ENCODE measurements around the gene ODAD4.
A peak's percentile ranks its signal among the peaks of the same experiment; 100 is the strongest.

Gene ODAD4, protein sequence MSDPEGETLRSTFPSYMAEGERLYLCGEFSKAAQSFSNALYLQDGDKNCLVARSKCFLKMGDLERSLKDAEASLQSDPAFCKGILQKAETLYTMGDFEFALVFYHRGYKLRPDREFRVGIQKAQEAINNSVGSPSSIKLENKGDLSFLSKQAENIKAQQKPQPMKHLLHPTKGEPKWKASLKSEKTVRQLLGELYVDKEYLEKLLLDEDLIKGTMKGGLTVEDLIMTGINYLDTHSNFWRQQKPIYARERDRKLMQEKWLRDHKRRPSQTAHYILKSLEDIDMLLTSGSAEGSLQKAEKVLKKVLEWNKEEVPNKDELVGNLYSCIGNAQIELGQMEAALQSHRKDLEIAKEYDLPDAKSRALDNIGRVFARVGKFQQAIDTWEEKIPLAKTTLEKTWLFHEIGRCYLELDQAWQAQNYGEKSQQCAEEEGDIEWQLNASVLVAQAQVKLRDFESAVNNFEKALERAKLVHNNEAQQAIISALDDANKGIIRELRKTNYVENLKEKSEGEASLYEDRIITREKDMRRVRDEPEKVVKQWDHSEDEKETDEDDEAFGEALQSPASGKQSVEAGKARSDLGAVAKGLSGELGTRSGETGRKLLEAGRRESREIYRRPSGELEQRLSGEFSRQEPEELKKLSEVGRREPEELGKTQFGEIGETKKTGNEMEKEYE

DNA sequence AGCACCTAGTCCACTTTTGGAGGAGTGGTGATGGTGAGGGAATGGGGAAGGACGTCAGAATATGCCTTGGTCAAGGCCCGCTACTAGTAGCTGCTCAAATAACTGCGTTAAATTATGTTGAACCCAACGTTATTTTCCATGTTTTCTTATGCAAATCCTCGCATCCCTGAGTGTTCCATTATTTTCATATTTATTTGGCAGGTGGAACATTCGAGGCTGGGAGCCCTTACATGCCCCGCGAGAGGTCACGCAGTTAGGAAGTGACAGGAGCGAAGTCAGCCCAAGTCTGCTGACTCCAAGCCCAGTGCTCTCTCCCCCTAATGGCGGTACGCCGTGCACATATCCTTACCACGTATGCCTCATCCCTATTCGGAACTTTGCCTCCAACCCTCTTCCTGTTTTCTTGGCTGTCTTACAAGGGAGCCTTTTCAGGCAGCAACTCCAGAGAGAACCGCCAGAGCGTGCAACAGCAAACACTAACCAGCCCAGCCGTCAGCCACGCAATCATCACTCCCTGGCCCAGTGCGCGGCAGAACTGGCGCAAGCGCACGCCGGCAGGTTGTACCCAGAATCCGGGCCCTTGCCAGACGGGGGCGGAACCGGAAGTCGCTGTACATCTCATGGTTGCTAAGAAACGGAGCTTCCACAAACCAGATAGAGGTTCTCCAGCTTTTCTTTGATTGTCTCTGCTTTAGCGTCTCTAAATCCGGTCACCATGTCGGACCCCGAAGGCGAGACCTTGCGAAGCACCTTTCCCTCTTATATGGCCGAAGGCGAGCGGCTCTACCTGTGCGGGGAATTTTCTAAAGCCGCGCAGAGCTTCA is at the start of gene ODAD4:
ODAD4 (plus strand) TSS at position 609 of the 824 bp plus-strand sequence; CDS start at position 716, 107 bp downstream.
- DNase-seq (ENCODE audit: low spot score) = peak; percentile 96

DNA sequence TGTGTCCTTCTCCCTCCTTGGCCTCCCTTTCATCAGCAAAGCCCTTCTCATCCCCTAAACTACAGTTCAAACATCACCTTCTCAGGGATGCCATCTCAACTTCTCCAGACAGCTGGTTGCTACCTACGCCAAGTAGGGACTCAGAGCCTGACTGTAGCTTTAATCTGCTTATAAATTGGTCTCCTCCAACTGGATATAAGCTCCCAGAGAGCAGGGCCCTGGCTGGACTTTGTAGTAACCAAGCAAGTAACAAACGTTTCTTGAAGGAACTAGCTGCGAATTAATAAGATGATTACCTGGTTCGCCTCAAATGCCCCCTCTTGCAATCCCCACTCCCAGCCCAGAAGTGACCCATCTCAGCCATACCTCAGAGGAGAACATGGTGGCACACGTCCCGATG is 47.7 kb upstream of the ODAD4 start:
- no peak for DNase-seq (ENCODE audit: low spot score)

DNA sequence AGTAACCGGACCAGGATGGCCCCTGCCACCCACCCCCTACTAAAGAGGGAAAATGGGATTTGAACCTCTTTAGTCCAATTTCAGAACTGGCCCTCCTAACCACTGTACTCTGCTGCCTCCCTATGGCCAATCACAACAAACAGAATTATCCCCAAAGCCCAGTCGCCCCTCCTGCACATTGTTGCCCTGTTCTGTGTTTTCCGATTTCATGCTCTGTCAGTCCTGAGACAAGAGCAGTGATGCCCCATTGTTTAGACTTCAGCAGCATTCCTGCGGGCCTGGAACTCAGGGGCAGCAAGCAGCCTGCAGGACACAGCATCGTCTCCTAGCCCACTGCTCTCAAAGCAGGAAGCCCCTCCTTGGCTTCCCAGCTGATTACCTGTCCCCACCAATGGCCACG is 44.7 kb upstream of the ODAD4 start:
- DNase-seq (ENCODE audit: low spot score) = no peak

DNA sequence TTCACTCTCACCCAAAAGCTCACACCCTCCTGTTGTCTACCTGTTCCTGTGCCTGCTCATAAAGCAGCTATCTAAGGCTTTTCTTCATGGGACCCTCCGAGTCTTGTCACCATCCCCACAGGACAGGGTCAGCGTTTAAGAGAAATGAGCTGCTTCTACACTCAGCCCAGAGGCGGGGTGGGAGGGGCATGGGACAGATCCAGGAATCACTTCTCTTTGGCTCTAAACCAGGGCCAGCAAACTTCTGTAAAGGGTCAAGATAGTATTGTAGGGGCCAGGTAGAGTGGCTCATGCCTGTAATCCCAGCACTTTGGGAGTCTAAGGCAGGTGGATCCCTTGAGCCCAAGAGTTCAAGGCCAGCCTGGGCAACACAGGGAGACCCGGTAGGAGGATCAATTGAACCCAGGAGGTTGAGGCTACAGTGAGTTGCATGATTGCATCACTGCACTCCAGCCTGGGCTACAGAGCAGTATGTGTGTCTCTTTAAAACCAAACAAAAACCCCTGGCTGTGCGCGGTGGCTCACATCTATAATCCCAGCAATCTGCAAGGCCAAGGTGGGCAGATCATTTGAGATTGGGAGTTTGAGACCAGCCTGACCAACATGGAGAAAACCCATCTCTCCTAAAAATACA is 42.0 kb upstream of the ODAD4 start:
- DNase-seq (ENCODE audit: low spot score) = no peak

DNA sequence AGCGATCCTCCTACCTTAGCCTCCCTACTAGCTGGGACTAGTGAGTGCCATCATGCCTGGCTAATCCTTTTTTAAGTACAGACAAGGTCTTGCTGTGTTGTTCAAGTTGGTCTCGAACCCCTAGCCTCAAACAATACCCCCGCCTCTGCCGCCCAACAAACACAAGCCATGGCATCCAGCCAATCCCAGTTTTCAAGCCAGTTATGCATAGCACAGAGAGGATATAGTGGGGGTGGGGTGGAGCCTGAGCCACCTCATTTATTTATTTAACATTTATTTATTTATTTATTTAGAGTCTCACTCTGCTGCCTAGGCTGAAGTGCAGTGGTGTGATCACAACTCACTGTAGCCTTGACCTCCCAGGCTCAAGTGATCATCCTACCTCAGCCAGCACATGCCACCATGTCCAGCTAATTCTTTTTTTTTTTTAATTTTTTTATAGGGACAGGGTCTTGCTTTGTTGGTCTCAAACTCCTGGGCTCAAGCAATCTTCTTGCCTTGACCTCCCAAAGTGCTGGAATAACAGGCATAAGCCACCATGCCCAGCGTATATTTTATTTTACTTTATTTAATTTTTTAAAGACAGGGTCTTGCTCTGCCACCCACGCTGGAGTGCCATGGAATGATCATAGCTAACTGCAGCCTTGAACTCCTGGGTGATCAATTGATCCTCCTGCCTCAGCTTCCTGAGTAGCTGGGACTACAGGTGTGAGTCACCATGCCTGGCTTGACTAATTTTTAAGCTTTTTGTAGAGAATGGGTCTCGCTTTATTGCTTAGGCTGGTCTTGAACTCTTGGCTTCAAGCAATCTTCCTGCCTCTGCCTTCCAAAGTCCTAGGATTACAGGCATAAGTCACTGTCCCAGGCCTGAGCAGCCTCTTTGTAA is 39.0 kb upstream of the ODAD4 start:
- no peak for DNase-seq (ENCODE audit: low spot score)

DNA sequence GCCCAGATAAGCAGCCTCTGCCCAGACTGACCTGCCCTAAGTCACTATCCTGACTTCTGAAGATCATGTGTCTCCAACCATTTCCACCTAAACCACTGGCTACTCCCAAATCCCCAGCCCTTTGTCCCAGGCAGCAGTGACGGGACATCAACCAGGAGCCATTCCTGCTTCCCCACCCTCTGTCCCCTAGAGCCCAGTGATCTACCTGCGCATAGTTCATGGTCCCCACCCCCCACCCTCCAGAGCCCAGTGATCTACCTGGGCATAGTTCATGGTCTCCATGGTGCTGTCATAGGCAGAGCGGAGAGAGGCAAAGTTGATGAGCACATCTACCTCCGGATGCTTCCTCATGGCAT is 38.4 kb upstream of the ODAD4 start:
- no peak for DNase-seq (ENCODE audit: low spot score)

DNA sequence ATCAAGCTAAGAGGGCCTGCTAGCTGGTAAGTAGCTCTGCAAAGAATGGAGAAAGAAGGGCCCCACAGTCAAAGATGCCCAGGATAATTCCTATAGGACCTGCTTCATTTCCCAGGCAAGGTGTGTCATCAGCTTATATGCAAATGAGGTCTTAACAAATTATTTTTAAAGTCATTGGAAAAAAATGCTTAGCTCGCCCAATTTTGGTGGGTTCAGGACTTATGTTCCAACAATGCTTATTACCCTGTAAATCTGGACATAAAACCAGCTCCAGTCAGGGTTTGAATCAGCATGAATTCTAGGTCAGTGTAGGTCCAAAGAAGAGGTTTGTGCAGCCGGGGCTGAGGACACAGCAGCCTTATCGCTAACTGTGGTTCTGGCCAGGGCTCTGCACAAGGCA is 37.0 kb upstream of the ODAD4 start:
- no peak for DNase-seq (ENCODE audit: low spot score)

DNA sequence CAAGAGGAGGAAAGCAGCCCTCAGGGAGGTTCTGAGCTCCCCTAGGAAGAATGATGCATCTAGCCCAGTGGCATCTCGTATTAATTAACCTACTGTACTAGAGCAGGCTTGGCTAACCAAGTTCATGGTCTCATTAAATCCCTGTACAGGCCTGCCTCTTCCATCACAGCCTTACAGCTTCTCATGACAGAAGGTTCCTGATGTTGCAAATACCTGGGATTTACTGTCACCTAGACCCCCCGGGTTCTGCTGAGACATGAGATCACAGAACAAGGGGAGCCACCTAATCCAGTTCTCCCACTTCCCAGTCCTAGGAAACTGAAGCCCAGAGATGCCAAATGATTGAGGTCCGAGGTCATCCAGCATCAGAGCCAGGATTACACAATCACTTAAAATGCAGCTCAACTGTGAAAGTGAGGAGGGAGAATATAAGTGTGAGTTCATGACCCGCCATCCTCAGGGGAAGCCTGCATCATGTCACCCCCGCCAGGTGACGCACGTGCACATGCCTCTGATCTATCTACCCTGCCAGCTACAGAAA is 35.6 kb upstream of the ODAD4 start:
- no peak for DNase-seq (ENCODE audit: low spot score)

DNA sequence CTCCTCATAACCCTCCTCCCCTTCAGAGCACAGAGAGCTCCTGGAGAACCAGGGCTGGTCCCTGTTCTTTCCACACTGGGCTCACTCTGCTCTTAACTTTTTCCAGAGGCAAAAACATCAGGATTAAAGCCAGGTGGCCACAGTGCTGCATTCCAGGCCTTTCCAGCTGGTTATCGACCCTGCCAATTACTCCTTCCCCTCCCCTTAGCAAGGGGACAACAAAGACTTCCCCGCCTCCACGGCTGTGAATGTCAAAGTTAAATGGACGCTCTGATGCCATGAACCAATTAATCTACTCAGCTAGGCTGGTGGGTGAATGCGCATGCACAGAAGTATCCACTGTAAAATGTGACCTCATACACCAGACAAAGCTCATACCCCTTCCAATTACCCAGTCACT is 34.8 kb upstream of the ODAD4 start:
- DNase-seq (ENCODE audit: low spot score) = no peak

DNA sequence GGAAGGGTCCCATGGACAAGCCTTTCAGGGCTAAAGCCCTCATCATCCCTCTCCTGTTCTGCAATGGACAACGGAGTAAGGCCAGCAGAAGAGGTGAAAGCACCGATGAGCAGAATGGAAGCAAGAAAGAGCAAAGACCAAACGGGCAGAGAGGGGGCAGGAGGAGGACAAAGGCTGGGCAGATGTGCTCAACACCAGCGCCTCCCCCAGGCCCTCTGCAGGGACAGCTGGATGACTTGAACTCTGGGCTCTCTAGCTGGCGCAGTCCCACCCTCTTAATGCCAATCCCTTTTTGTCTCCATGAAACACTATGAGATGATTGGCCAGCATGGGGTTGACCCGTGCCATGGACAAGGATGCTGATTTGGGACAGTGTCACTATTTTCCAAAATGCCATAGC is 33.7 kb upstream of the ODAD4 start:
- DNase-seq (ENCODE audit: low spot score) = no peak

DNA sequence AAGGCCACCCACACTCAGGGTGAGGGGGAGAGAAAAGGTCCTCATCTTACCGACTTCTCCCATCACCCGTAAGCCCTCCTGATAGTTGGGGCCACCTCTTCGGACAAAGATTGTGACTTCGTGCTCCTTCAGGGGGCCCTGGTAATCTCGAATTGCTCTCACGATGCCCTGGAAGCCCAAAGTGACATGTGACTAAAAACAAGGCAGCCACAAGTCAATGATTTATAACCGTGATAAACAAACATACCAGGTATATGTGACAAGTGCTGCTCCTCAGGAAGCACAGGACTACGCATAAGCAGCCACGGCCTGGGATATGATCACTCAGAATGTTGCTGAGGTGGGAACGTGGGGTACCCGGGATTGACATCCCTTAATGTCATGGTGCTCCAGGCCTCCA is 28.8 kb upstream of the ODAD4 start:
- DNase-seq (ENCODE audit: low spot score) = no peak

DNA sequence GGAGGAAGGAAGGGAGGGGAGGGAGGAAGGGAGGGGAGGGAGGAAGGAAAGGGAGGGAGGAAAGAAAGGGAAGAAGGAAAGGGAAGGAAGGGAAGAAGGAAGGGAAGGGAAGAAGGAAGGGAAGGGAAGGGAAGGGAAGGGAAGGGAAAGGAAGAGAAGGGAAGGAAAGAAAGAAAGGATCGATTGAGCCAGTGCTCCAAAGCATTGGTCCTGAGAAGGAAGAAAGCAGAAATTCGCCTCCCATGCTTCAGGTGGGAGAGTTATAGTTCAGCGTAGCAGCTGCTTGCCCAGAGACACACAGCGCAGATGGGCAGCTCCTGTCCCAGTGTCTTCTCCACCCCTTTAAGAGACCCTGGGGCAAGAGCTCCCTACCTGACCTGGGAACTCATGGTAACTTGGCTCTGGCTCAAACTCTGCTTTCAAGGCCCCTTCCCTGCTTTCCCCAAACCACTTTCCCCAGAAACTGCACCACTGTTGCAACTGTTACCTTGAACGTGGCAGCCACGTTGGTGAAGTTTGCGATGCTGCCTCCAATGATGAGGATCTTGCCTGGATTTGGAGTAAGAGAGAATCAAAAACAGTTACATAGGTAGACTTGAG is 26.1 kb upstream of the ODAD4 start:
- no peak for DNase-seq (ENCODE audit: low spot score)

DNA sequence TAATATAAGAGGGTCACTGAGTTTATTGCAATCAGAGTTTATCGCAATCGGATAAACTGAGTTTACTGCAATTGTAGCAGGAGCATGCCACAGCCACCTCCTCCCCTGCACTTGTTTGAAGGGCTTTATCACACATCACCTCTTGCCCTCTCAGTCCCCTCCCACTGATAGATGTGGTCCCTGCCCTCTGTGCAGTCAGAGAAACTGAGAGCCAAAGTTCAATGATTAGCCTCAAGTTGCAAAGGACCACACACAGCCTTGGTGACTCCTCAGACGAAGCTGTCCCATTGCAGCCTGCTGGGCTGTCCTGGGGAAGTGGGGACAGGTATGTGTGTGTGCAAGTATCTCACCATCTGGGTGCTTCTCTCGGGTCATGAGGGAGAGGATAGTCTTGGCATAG is 25.2 kb upstream of the ODAD4 start:
- DNase-seq (ENCODE audit: low spot score) = no peak

DNA sequence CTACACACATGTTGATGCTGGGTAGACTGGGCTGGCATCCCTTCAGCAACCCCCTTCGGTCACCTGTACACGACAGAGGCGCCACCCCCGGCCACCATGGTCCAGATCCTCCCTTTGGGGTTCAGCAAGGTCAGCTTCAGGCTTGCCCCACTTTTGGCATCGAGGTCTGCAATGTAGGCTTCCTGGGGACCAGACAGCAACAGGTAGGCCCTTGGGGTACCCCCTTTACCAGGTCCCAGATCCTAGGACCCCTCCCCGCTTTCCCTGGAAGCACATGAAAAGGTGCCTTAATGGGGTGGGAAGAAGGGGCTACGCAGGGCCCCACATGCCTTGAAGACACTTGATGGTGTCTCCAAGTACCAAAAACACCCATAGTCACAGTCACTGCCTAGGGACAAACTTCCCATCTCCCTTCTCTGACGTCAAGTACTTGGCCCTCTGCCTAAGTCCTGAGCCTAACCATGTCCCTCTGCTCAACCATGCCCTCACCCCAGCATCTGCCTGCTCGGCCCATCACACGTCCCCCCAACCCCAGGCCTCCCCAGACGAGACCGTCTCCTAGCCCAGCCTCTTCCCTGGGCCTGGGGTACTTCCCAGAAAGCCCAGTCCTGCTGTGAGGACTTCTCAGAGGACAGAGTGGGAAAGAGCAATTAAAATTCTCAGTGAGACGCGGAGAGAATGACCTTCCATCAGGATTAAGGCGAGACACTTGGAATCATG is 23.8 kb upstream of the ODAD4 start:
- no peak for DNase-seq (ENCODE audit: low spot score)

DNA sequence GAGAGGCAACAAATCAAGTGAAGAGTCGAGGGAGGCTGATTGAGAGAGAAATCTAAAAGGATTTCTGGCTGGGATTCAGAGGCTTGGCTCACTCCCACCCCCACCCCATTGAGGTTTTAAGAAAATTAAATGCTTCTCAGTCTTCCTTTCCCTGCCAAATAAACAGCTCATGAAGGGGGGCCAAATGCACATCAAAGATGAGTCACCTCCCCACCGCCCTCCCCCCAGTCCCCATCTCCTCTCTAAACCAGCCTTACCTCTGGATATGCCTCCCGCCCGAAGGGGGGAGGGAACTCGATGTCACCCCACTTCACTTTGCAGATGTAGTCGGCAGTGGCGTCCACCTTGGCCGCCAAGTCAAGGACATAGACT is 23.2 kb upstream of the ODAD4 start:
- DNase-seq (ENCODE audit: low spot score) = no peak

DNA sequence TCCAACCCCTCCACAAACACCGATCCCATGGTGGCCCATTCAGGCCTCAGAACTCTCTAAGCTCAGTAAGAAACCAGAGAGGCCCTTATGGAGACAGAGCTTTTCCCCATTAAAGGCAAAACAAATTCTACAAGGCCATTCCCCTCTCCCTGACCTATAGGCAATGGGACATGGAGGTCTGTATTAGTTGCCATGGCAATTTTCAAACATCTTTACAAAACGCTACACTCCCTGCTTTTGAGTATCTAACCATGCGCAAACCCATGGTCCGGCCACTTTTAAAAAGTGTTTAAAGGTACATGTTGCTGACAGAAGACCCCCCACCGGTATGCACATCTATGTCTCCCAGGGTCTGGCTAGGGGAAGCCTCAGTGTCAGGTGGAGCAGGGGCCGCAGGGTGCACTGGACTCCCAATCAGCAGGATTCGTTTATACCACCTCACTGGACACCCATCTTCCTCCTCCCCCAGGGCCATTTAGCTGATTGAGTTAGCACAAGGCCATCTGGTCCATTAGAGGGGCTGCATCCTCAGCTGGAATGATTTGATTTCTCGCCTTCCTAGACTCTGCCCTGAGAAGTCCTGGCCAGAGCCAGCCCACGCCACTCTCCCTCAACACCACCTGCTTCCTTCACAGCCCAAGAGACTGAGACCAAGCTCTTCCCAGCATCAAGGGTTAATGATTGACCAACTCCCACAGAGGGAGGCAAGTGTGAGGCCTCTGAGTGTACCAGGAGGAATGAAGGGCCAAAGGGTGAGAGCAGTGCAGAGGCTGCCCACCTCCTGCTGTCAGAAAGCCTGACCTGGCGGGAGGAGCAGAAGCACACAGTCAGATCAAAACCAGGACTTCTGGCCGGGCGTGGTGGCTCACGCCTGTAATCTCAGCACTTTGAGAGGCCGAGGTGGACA is 22.5 kb upstream of the ODAD4 start:
- DNase-seq (ENCODE audit: low spot score) = no peak

DNA sequence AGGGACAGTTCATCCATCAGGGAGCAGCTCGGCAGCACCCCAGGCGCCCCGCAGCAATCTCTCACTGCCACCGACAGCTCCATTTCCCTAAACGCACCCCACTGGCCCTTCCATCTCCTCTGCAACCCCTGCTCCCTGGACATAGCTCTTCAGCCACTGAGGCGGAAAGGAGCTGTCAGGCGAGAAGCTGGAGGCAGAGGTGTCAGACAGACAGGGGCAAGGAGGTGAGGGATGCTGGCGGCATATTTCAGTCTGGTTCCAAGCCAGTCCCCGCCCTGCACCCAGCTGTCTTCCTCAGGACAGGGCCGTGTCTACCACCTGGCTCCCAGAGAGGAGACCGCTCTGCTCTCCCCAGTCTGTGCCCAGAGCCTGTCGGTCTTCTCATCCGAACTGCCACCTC is 21.3 kb upstream of the ODAD4 start:
- no peak for DNase-seq (ENCODE audit: low spot score)

DNA sequence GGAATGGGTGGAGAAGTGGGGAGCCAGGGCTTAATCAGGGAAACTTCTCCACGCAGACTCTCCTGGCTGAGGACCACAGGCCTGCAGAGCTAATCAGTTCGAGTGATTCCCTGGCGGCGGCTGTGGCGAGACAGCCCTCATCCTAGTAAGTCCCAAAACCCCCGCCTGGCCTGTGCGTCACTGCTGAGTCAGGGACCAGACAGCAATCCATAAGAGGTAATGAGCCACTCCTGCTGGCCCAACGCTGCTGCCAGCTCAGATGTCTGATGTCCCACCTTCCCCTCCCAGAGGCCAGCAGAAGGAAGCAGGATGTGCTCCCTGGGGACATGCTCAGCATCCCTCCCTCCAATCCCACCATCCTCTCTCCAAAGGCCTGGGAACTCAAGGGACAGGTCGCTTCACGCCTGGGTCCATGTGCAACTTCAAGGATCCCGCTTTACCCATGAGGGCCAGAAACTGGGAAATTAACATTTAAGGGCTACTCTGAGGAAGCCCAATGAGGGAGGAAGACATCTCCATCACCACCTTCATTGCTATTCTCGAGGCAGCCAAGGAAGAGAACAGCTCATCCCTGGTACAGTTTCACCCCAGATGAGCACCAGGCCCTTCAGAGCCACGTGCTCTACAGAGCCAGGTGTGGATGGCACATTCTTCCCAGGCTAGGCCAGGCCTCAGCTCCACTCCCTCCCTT is 19.6 kb upstream of the ODAD4 start:
- no peak for DNase-seq (ENCODE audit: low spot score)

Data from activated CD4-positive, alpha-beta T cell treated with anti-CD3 and anti-CD28 coated beads, Interleukin-2, Interleukin-4, amounts not matched to agents 100 ng/mL and 50 ng/mL, durations not matched to agents 16 hours and 8 hours (primary cell).